Subcutaneous abdominal adipose tissue (tissue), 5 donors: Measurements from ENCODE around the gene ANO7.

Source experiments
- H3K27ac ChIP-seq: one replicate; pipeline ENCODE4 v1.7.0; 2013; ENCODE audit warnings: low read depth, mild to moderate bottlenecking, inconsistent platforms, low read length, moderate library complexity
- H3K27me3 ChIP-seq, 5 donors: one replicate each; pipeline ENCODE4 v1.7.0; 2013; ENCODE audit warnings: low read length in 5 of 5, inconsistent platforms in 1 of 5; ENCODE audit not compliant: control insufficient read depth in 5 of 5, insufficient read depth in 4 of 5
- H3K36me3 ChIP-seq, 5 donors: one replicate each; pipeline ENCODE4 v1.7.0; 2013; ENCODE audit warnings: low read length in 5 of 5; ENCODE audit not compliant: control insufficient read depth in 5 of 5, insufficient read depth in 5 of 5
- H3K4me1 ChIP-seq, 5 donors: one replicate each; pipeline ENCODE4 v1.7.0; 2013; ENCODE audit warnings: low read length in 5 of 5, mild to moderate bottlenecking in 3 of 5, moderate library complexity in 1 of 5; ENCODE audit not compliant: control insufficient read depth in 5 of 5, insufficient read depth in 5 of 5
- H3K4me3 ChIP-seq, 5 donors: one replicate each; pipeline ENCODE4 v1.7.0; 2013; ENCODE audit warnings: low read length in 5 of 5, low read depth in 1 of 5
- H3K9ac ChIP-seq, 5 donors: one replicate each; pipeline ENCODE4 v1.7.0; 2013; ENCODE audit warnings: low read length in 5 of 5, mild to moderate bottlenecking in 4 of 5, moderate library complexity in 3 of 5
- H3K9me3 ChIP-seq, 5 donors: one replicate each; pipeline ENCODE4 v1.7.0; 2013; ENCODE audit warnings: low read length in 5 of 5; ENCODE audit not compliant: control insufficient read depth in 5 of 5
- donor health status: healthy.
- donor health status: healthy.
- donor health status: healthy.
- donor health status: healthy.
- donor health status: healthy.

Gene ANO7

DNA sequence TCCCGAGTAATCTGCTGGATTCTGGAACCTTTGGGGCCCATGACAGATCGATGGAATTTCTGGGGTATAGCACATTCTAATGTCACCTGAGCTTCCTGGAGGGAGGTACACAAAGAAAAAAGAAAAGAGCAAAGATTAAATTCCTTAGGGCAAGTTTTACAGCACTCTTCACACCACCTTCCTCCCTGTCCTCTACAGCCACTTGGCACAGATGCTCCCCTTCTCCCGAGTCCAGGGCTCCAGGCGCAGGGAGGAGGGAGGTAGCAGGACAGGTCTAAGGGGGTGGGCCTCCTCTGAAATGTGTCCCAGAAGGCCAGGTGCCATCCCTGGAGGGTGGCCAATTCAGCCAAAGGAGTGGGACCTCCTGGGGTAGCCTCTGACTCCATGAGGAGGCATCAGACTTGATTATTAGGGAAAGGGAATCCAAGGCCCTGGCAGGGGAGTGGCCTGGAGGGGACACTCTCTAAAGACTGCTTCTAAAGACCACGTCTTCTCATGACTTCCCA is 50.3 kb downstream of the ANO7 start:
- H3K27ac ChIP-seq, result no peak overlapping the region
- no peak overlapping the region for H3K9ac ChIP-seq
- no peaks in the 10 kb centered on the region for H3K27me3 ChIP-seq
- no peaks in the 10 kb centered on the region for H3K9me3 ChIP-seq
- no peak overlapping the region for H3K4me3 ChIP-seq
- peaks cover 0 to 6% (median 2%) of the 10 kb centered on the region in 5 donors for H3K4me1 ChIP-seq
- H3K36me3 ChIP-seq, result peaks cover 19 to 98% (median 95%) of the 10 kb centered on the region in 5 donors

- Histone ChIP-seq H3K27me3 (no peaks in the 10 kb centered on the region), H3K4me3 (no peak overlapping the region), H3K36me3 (peaks cover 26 to 98% (median 95%) of the 10 kb centered on the region in 5 donors), H3K9me3 (no peaks in the 10 kb centered on the region), H3K4me1 (peaks cover 0 to 2% (median 0%) of the 10 kb centered on the region in 5 donors), H3K9ac (no peak overlapping the region), H3K27ac (no peak overlapping the region)
Measured at GRCh38 chr2:241239552-241240202, 51.2 kb downstream of the ANO7 start.

GRCh38 chr2:241240320-241241004 is 52.0 kb downstream of the ANO7 start:
- Histone ChIP-seq H3K4me3 (no peak overlapping the region), H3K4me1 (no peaks in the 10 kb centered on the region), H3K36me3 (peaks cover 26 to 98% (median 94%) of the 10 kb centered on the region in 5 donors), H3K27me3 (no peaks in the 10 kb centered on the region), H3K9me3 (no peaks in the 10 kb centered on the region), H3K9ac (no peak overlapping the region), H3K27ac (no peak overlapping the region)

DNA sequence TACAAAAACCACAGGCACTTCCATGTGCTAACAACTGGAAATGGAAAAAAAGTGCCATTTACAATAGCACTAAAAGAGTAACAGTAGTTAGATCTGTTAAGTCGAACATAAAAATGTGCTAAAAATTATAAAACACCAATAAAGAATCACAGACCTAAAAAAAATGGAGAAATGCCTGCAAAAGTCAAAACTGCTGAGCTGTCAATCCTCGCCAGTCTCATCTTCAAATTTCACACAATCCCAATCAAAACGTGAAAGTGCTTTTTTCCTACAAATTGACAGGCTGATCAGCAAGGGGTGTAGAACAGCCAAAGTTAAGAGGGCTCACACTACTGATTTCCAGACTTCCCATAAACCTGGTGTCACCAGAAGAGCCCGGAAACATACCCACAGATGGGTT is 53.2 kb downstream of the ANO7 start:
- Histone ChIP-seq H3K36me3 (peaks cover 30 to 98% (median 94%) of the 10 kb centered on the region in 5 donors), H3K9ac (no peak overlapping the region), H3K27me3 (no peaks in the 10 kb centered on the region), H3K9me3 (no peaks in the 10 kb centered on the region), H3K27ac (no peak overlapping the region), H3K4me1 (no peaks in the 10 kb centered on the region), H3K4me3 (no peak overlapping the region)

DNA sequence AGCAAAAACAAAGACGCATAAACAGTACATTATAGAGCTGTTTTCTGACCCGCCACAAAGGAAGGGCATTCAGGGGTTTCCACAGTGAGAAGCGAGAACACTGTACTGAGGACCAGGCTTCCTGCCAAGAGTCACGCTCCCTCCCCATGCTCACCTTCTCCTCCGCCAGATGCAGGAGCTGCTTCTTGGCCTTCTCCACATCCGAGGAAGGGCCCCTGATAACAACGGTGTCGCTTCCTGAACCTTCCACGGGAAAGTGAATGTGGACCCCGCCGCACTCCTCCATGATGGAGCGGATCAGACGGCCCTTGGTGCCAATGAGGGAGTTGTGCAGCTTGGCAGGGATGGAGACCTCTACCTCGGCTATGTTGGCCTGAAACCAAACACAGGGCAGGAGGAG is 53.8 kb downstream of the ANO7 start:
- no peak overlapping the region for H3K4me3 ChIP-seq
- peaks cover 35 to 98% (median 95%) of the 10 kb centered on the region in 5 donors for H3K36me3 ChIP-seq
- H3K4me1 ChIP-seq, result no peaks in the 10 kb centered on the region
- H3K27ac ChIP-seq, result no peak overlapping the region
- H3K9ac ChIP-seq, result no peak overlapping the region
- no peaks in the 10 kb centered on the region for H3K27me3 ChIP-seq
- no peaks in the 10 kb centered on the region for H3K9me3 ChIP-seq

DNA sequence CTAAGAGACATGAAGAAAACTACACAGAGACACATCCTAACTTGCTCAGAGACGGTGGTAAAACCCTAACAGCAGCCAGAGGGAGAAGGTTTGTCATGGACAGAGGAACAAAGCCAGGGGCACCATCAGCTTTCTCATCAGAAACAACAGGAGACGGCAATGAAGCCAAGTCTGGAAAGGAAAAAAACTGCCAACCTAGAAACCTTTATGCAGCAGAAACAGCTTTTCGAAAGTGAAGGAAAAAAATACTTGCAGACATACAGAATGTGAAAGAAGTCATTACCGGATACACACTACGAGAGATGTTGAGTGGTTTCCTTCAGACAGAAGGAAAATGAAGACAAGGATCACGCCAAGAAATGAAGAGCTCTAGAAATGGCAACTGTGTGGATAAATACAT is 55.9 kb downstream of the ANO7 start:
- no peak overlapping the region for H3K9ac ChIP-seq
- H3K9me3 ChIP-seq, result no peaks in the 10 kb centered on the region
- H3K27ac ChIP-seq, result no peak overlapping the region
- H3K36me3 ChIP-seq, result peaks cover 34 to 98% (median 95%) of the 10 kb centered on the region in 5 donors
- no peaks in the 10 kb centered on the region for H3K27me3 ChIP-seq
- no peaks in the 10 kb centered on the region for H3K4me1 ChIP-seq
- no peak overlapping the region for H3K4me3 ChIP-seq

GRCh38 chr2:241248289-241248688 is 59.8 kb downstream of the ANO7 start:
- H3K27me3 ChIP-seq, result no peaks in the 10 kb centered on the region
- no peak overlapping the region for H3K9ac ChIP-seq
- no peak overlapping the region for H3K4me3 ChIP-seq
- H3K36me3 ChIP-seq, result peaks cover 24 to 100% (median 99%) of the 10 kb centered on the region in 5 donors
- H3K27ac ChIP-seq, result no peak overlapping the region
- H3K9me3 ChIP-seq, result no peaks in the 10 kb centered on the region
- no peaks in the 10 kb centered on the region for H3K4me1 ChIP-seq

- Histone ChIP-seq H3K9me3 (no peaks in the 10 kb centered on the region), H3K4me3 (no peak overlapping the region), H3K36me3 (peaks cover 26 to 100% (median 99%) of the 10 kb centered on the region in 5 donors), H3K27me3 (no peaks in the 10 kb centered on the region), H3K4me1 (no peaks in the 10 kb centered on the region), H3K27ac (no peak overlapping the region), H3K9ac (no peak overlapping the region)
Measured at GRCh38 chr2:241248897-241249296, 60.4 kb downstream of the ANO7 start.

DNA sequence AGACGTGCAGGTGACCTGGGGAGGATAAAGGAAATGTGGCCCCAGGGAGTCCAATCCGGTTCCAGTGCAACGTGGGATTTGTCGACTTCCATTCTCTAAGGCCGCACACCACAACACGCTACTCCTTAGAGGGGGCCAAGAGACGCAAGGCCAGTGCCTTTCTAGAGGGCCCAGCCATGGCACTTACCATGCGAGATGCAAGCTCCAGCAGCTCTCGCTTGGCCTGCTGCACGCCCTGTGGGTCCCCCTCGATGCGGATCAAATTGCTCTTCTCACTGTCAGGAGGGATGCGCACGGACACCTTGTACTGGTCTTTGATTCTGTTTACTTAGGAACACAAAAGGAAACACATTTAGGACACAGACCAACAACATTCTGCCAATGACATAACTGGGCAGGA is 61.2 kb downstream of the ANO7 start:
- Histone ChIP-seq H3K9ac (no peak overlapping the region), H3K4me3 (no peak overlapping the region), H3K4me1 (no peaks in the 10 kb centered on the region), H3K27ac (no peak overlapping the region), H3K27me3 (no peaks in the 10 kb centered on the region), H3K9me3 (no peaks in the 10 kb centered on the region), H3K36me3 (peaks cover 21 to 98% (median 95%) of the 10 kb centered on the region in 5 donors)

DNA sequence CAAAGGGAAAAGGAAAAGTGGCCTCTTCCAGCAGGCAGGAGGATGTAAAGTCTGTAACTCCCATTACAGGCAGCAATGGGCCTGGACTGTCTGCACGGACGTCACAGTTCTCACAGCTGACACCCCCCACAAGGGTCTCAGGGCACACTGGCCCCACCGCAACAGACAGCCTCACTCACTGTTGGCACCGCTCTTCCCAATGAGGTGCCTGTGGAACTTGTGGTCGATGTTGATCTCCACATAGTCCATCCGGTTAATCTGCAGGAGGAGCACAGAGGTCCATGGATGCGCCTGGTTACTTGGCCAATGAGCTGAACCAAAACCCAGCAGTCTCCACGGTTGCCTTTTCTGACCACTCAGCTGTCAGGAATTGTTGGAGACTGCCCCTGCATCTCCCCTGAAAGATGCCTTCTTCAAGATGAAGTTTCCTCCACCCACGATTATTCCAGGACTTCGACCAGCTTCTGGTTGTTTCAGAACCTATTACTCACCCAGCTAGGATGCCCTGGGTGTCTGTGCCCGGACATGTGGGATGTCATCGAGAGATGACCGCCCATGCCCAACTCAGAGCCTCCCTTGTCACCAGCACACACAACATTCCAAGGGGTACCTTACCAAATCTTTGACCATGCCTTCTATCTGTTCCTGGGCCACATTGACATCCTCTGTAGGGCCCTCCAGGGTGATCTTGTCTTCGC is 64.5 kb downstream of the ANO7 start:
- H3K4me3 ChIP-seq, result no peak overlapping the region
- no peaks in the 10 kb centered on the region for H3K9me3 ChIP-seq
- no peak overlapping the region for H3K9ac ChIP-seq
- H3K36me3 ChIP-seq, result peaks cover 16 to 98% (median 91%) of the 10 kb centered on the region in 5 donors
- no peaks in the 10 kb centered on the region for H3K27me3 ChIP-seq
- H3K4me1 ChIP-seq, result no peaks in the 10 kb centered on the region
- no peak overlapping the region for H3K27ac ChIP-seq
